GM23338 (cell line): ENCODE results near the gene USP17L25.
"Not testable (repeated sequence)": the region's sequence is repeated elsewhere in the genome, so short reads cannot be mapped to it uniquely, and the experiment has no call there.

Source experiments
- CREB1 ChIP-seq: fragments of 250-450 bp; sonication (Bioruptor Pico); IDR thresholded peaks from 2 replicates; pipeline ENCODE4 v1.5.0; 2020; ENCODE audit warnings: low read depth, mild to moderate bottlenecking, moderate library complexity
- CTCF ChIP-seq, 2 experiments: fragments of 200-600 bp in 1 of 2; sonication (generic) in 1 of 2; conservative IDR thresholded peaks; 2 replicates each; pipeline versions ENCODE4 v1.5.1 to v1.6.1; 2016 to 2017; ENCODE audit warnings: antibody characterized with exemption in 2 of 2, low read depth in 2 of 2, mild to moderate bottlenecking in 2 of 2, moderate library complexity in 1 of 2
- ETS1 ChIP-seq: IDR thresholded peaks from 2 replicates; pipeline ENCODE4 v1.6.1; 2016; ENCODE audit warnings: antibody characterized with exemption
- EZH2 ChIP-seq: fragments of 200-600 bp; sonication (generic); IDR thresholded peaks from one replicate; pipeline ENCODE4 v1.8.0; 2017; ENCODE audit warnings: antibody characterized with exemption, mild to moderate bottlenecking, low read depth; ENCODE audit not compliant: unreplicated experiment
- EZH2phosphoT487 ChIP-seq: fragments of 200-600 bp; sonication (generic); IDR thresholded peaks from one replicate; pipeline ENCODE4 v1.8.1; 2018; ENCODE audit warnings: antibody characterized with exemption; ENCODE audit not compliant: unreplicated experiment
- POLR2AphosphoS5 ChIP-seq: IDR thresholded peaks from 2 replicates; pipeline ENCODE4 v1.6.1; 2016; ENCODE audit warnings: antibody characterized with exemption, low read depth
- REST ChIP-seq: IDR thresholded peaks from one replicate; pipeline ENCODE4 v1.6.1; 2018; ENCODE audit warnings: antibody characterized with exemption; ENCODE audit not compliant: unreplicated experiment
- STAT1 ChIP-seq: IDR thresholded peaks from one replicate; pipeline ENCODE4 v1.6.1; 2016; ENCODE audit warnings: antibody characterized with exemption; ENCODE audit not compliant: unreplicated experiment
- ZNF331 ChIP-seq: fragments of 250-450 bp; sonication (Bioruptor Pico); IDR thresholded peaks from 2 replicates; pipeline ENCODE4 v1.5.0; 2020; ENCODE audit warnings: low read depth, mild to moderate bottlenecking, moderate library complexity
- ZNF462 ChIP-seq: fragments of 250-450 bp; sonication (Bioruptor Pico); IDR thresholded peaks from 2 replicates; pipeline ENCODE4 v1.5.0; 2020; ENCODE audit warnings: mild to moderate bottlenecking, moderate library complexity

- TF ChIP-seq CREB1 (CRISPR knock-in tag); POLR2AphosphoS5; CTCF (conservative IDR thresholded peaks at IDR 0.05; ENCODE audit: low read depth in 2 of 2); EZH2; REST; EZH2phosphoT487; ETS1; STAT1; ZNF462 (CRISPR knock-in tag); ZNF331 (CRISPR knock-in tag): not testable (repeated sequence)
Observed at GRCh38 chr4:9362829-9363228, 33.1 kb downstream of the USP17L25 start, which contains the start of gene USP17L30.
